ENCODE measurements around the gene LPIN2. TPM values are rescaled to one million over a fixed set of nuclear protein-coding genes. Genes with fewer than 3 reads are reported as not detected.

The LPIN2 gene, protein sequence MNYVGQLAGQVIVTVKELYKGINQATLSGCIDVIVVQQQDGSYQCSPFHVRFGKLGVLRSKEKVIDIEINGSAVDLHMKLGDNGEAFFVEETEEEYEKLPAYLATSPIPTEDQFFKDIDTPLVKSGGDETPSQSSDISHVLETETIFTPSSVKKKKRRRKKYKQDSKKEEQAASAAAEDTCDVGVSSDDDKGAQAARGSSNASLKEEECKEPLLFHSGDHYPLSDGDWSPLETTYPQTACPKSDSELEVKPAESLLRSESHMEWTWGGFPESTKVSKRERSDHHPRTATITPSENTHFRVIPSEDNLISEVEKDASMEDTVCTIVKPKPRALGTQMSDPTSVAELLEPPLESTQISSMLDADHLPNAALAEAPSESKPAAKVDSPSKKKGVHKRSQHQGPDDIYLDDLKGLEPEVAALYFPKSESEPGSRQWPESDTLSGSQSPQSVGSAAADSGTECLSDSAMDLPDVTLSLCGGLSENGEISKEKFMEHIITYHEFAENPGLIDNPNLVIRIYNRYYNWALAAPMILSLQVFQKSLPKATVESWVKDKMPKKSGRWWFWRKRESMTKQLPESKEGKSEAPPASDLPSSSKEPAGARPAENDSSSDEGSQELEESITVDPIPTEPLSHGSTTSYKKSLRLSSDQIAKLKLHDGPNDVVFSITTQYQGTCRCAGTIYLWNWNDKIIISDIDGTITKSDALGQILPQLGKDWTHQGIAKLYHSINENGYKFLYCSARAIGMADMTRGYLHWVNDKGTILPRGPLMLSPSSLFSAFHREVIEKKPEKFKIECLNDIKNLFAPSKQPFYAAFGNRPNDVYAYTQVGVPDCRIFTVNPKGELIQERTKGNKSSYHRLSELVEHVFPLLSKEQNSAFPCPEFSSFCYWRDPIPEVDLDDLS
- 51.3 TPM for total RNA-seq

DNA sequence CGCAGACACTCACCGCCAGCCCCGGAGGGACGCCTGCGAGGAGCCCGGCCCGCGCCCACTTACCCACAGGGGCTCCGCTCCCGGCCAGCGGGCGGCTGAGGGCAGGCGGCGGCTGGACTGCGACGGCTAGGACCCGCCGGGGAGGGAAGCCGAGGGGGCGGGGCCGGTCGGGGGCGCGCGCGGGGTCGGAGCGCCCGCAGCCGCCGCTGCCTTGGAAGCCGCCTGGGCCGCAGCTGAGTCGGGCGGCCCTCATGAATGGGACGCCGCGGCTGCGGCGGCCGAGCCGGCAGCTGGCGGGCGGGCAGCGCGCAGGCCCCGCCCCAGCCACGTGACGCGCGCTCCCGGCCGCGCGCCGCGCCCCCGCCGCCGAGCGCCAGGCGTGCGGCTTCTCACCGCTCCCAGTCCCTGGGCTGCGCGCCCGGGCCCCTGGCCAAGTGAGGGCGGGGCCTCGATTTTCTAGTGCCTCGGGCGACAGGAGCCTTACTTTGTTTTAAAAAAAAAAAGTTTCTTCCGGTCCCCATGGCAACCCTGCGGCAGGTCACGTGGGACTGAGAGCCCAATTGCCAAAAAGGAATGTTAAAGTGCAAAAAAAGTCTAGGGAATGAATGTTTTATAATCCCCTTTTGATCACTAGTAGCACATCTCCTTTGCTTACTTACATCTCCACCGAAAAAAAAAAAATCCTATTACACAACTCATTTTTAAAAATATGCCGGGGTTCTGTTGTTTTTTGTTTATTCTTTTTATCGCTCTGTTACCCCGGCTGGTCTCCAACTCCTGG is at the start of gene LPIN2:
Gene LPIN2 (minus strand): TSS at position 121 of the 781 bp plus-strand sequence. CDS start 52,304 bp downstream, outside the sequence.

Small RNAs within 50 kb of the gene (small RNA-seq; reads per million reads assigned to genes)
- gene RF00156 (ENCODE audit: low replicate concordance) = not detected

Other genes with a start within 250 kb of the LPIN2 start
- 0.94 TPM for gene EMILIN2, start 166.1 kb downstream of the LPIN2 start, total RNA-seq
- 2.2 TPM for gene MYOM1, start 206.8 kb upstream of the LPIN2 start, total RNA-seq
- 39.1 TPM for gene MYL12A, start 234.7 kb upstream of the LPIN2 start, total RNA-seq
- 143 TPM for gene MYL12B, start 249.0 kb upstream of the LPIN2 start, total RNA-seq